HepG2 (cell line): Measurements from ENCODE around the gene GPC4.

Source experiments
- NONO ChIP-seq, 2 experiments: fragments of 450-650 bp in 1 of 2; sonication (generic) in 1 of 2; formaldehyde crosslinking in 1 of 2; IDR thresholded peaks in 1 of 2; conservative IDR thresholded peaks in 1 of 2; 2 replicates each; pipeline versions ENCODE4 v1.6.1 to v1.8.0; 2017 to 2022; ENCODE audit warnings: mild to moderate bottlenecking in 1 of 2, missing genetic modification reagents in 1 of 2, moderate library complexity in 1 of 2
- NR3C1 ChIP-seq: sonication (generic); formaldehyde crosslinking; IDR thresholded peaks from 2 replicates; pipeline ENCODE4 v1.4.0; 2020; ENCODE audit warnings: missing genetic modification reagents
- SNRNP70 ChIP-seq: fragments of 200-400 bp; formaldehyde crosslinking; IDR thresholded peaks from 2 replicates; pipeline ENCODE4 v1.6.1; 2017; ENCODE audit warnings: mild to moderate bottlenecking, low read depth, low read length, moderate library complexity
- ZNF44 ChIP-seq: sonication (generic); formaldehyde crosslinking; IDR thresholded peaks from 2 replicates; pipeline ENCODE4 v1.5.1; 2020; ENCODE audit warnings: mild to moderate bottlenecking, missing genetic modification reagents
- TF ChIP-seq, protein P1 (sequence below): sonication (generic); formaldehyde crosslinking; IDR thresholded peaks from 2 replicates; pipeline ENCODE4 v1.8.1; 2023; ENCODE audit warnings: mild to moderate bottlenecking, missing genetic modification reagents
- TF ChIP-seq, protein P2 (sequence below): sonication (generic); formaldehyde crosslinking; IDR thresholded peaks from 2 replicates; pipeline ENCODE4 v1.4.0; 2020; ENCODE audit warnings: missing genetic modification reagents, borderline replicate concordance
- TF ChIP-seq, protein P3 (sequence below): sonication (generic); formaldehyde crosslinking; IDR thresholded peaks from 2 replicates; pipeline ENCODE4 v1.8.1; 2023; ENCODE audit warnings: mild to moderate bottlenecking, missing genetic modification reagents, borderline replicate concordance

DNA sequence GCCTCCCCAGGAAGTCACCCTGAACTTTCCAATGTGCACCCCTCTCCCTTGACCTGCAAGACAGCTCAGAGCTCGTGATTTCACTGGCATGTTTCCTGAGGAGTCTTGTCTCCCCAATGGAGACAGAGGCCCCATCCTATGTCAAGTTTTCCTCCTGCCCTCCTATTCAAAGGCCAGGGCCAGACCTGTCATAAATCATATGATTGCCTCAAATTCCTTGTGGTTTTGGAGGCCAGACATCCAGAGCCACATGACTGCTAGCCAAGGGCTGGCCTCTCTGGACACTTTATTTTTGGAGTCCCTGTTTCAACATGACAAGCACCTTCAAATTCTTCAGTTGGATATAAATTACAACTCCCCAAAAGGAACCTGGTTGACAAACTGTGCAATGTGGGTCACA, 121.2 kb downstream of the GPC4 start:
- no peak for TF ChIP-seq ZNF44
- TF ChIP-seq, protein P1, sequence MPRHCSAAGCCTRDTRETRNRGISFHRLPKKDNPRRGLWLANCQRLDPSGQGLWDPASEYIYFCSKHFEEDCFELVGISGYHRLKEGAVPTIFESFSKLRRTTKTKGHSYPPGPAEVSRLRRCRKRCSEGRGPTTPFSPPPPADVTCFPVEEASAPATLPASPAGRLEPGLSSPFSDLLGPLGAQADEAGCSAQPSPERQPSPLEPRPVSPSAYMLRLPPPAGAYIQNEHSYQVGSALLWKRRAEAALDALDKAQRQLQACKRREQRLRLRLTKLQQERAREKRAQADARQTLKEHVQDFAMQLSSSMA (CRISPR knock-in tag): no peak
- no peak for TF ChIP-seq NONO (IDR thresholded peaks at IDR 0.05)
- TF ChIP-seq NONO (CRISPR knock-in tag; conservative IDR thresholded peaks at IDR 0.05): no peak
- TF ChIP-seq SNRNP70: no peak
- no peak for TF ChIP-seq NR3C1 (CRISPR knock-in tag)
- TF ChIP-seq, protein P2, sequence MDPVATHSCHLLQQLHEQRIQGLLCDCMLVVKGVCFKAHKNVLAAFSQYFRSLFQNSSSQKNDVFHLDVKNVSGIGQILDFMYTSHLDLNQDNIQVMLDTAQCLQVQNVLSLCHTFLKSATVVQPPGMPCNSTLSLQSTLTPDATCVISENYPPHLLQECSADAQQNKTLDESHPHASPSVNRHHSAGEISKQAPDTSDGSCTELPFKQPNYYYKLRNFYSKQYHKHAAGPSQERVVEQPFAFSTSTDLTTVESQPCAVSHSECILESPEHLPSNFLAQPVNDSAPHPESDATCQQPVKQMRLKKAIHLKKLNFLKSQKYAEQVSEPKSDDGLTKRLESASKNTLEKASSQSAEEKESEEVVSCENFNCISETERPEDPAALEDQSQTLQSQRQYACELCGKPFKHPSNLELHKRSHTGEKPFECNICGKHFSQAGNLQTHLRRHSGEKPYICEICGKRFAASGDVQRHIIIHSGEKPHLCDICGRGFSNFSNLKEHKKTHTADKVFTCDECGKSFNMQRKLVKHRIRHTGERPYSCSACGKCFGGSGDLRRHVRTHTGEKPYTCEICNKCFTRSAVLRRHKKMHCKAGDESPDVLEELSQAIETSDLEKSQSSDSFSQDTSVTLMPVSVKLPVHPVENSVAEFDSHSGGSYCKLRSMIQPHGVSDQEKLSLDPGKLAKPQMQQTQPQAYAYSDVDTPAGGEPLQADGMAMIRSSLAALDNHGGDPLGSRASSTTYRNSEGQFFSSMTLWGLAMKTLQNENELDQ (CRISPR knock-in tag): no peak
- TF ChIP-seq, protein P3, sequence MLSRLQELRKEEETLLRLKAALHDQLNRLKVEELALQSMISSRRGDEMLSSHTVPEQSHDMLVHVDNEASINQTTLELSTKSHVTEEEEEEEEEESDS (CRISPR knock-in tag): no peak
